Ovary (tissue), 3 donors: Measurements from ENCODE around the gene ADSS2.

Experiments
- CTCF ChIP-seq, 3 donors: fragments of 450-650 bp in 2 of 3; fragments of 200-600 bp in 1 of 3; IDR thresholded peaks; one replicate each; pipeline versions ENCODE4 v1.5.1 to v1.8.0; 2016 to 2022; ENCODE audit warnings: antibody characterized with exemption in 3 of 3, mild to moderate bottlenecking in 1 of 3
- EP300 ChIP-seq: sonication (generic); formaldehyde crosslinking; IDR thresholded peaks from one replicate; pipeline ENCODE4 v1.6.1; 2017; ENCODE audit warnings: antibody characterized with exemption
- POLR2A ChIP-seq: fragments of 450-650 bp; IDR thresholded peaks from one replicate; pipeline ENCODE4 v1.6.1; 2017; ENCODE audit warnings: antibody characterized with exemption, mild to moderate bottlenecking, moderate library complexity
- donor health status: DM: no; HTN: no; CAD: no.

GRCh38 chr1:244365809-244366208, 85.9 kb downstream of the ADSS2 start:
- TF ChIP-seq CTCF (IDR thresholded peaks at IDR 0.05) (no peak), POLR2A (no peak), EP300 (no peak)
